Esophagus squamous epithelium (tissue), 4 donors: ENCODE data around the gene BMP5.

Source experiments
- CTCF ChIP-seq, 6 experiments: fragments of 450-650 bp in 4 of 6; fragments of 200-600 bp in 2 of 6; sonication (generic) in 2 of 6; IDR thresholded peaks; one replicate each; pipeline ENCODE4 v1.5.1; 2016 to 2019; ENCODE audit warnings: antibody characterized with exemption in 6 of 6, mild to moderate bottlenecking in 4 of 6, moderate library complexity in 4 of 6
- POLR2A ChIP-seq, 4 donors: fragments of 450-650 bp; IDR thresholded peaks; one replicate each; pipeline ENCODE4 v1.6.1; 2017; ENCODE audit warnings: antibody characterized with exemption in 4 of 4, mild to moderate bottlenecking in 4 of 4, moderate library complexity in 3 of 4

GRCh38 chr6:55836481-55836880 lies 38.9 kb downstream of the BMP5 start:
- TF ChIP-seq CTCF (IDR thresholded peaks at IDR 0.05) (no peak), POLR2A (IDR thresholded peaks at IDR 0.05) (no peak)
